CD4-positive, alpha-beta T cell (primary cell): ENCODE results near the gene METTL14. TPM values are rescaled to one million over a fixed set of nuclear protein-coding genes. Genes with fewer than 3 reads are reported as not detected.

Source experiments
- ATAC-seq: fragments of 200-7000 bp; cut with Tn5 transposase; one replicate; pipeline ENCODE4 v1.10.0; 2022; ENCODE audit warnings: mild to moderate bottlenecking; ENCODE audit not compliant: poor library complexity
- CTCF ChIA-PET: fragments of 350-600 bp; sonication (Branson Sonifier 250); formaldehyde crosslinking; loops from one replicate; lab custom pipeline; 2021; ENCODE audit warnings: antibody characterized with exemption, inconsistent platforms; lab: Charles Lee
- POLR2A ChIA-PET: fragments of 350-600 bp; sonication (Branson Sonifier 250); formaldehyde crosslinking; loops from one replicate; lab custom pipeline; 2021; ENCODE audit warnings: antibody characterized with exemption, inconsistent platforms; lab: Charles Lee
- DNase-seq, 14 experiments: peaks; one replicate each; pipeline ENCODE4 v3.0.0-alpha.2; 2013 to 2020; ENCODE audit warnings: mixed read lengths in 2 of 14
- H3K27ac ChIP-seq, 2 donors: one replicate each; pipeline versions ENCODE4 v1.5.1 to v1.7.0; 2013; ENCODE audit warnings: low read length in 2 of 2, low read depth in 1 of 2, mild to moderate bottlenecking in 1 of 2
- H3K27me3 ChIP-seq, 2 experiments: 1 replicate in 1 of 2; 2 replicates in 1 of 2; pipeline versions ENCODE4 v1.6.1 to v1.7.0; 2013; ENCODE audit warnings: low read length in 2 of 2, control low read depth in 1 of 2, mild to moderate bottlenecking in 1 of 2, moderate library complexity in 1 of 2; ENCODE audit not compliant: insufficient read depth in 2 of 2, control insufficient read depth in 1 of 2
- H3K36me3 ChIP-seq: one replicate; pipeline ENCODE4 v1.6.1; 2013; ENCODE audit warnings: low read length, control low read depth; ENCODE audit not compliant: insufficient read depth
- H3K4me1 ChIP-seq: one replicate; pipeline ENCODE4 v1.6.1; 2013; ENCODE audit warnings: low read length, control low read depth; ENCODE audit not compliant: insufficient read depth
- H3K4me3 ChIP-seq: one replicate; pipeline ENCODE4 v1.5.1; 2013; ENCODE audit warnings: mild to moderate bottlenecking, low read length, moderate library complexity
- H3K9me3 ChIP-seq, 2 experiments: 1 replicate in 1 of 2; 2 replicates in 1 of 2; pipeline versions ENCODE4 v1.6.1 to v1.7.0; 2013; ENCODE audit warnings: low read length in 2 of 2, mild to moderate bottlenecking in 2 of 2, control low read depth in 1 of 2, moderate library complexity in 1 of 2; ENCODE audit not compliant: control insufficient read depth in 1 of 2, insufficient read depth in 1 of 2
- H3K27ac Mint-ChIP-seq: one replicate; pipeline ENCODE4 v1.8.0; 2020; ENCODE audit warnings: mixed read lengths
- H3K27me3 Mint-ChIP-seq: one replicate; pipeline ENCODE4 v1.8.0; 2021; ENCODE audit warnings: mixed read lengths
- H3K36me3 Mint-ChIP-seq: one replicate; pipeline ENCODE4 v1.8.0; 2021; ENCODE audit warnings: low read depth, mixed read lengths
- H3K4me1 Mint-ChIP-seq: one replicate; pipeline ENCODE4 v1.8.0; 2021; ENCODE audit warnings: low read depth, mixed read lengths
- H3K4me3 Mint-ChIP-seq: one replicate; pipeline ENCODE4 v1.8.0; 2020; ENCODE audit warnings: mild to moderate bottlenecking, mixed read lengths
- H3K9me3 Mint-ChIP-seq: one replicate; pipeline ENCODE4 v1.8.0; 2020; ENCODE audit warnings: mixed read lengths
- CTCF ChIP-seq: fragments of 200-600 bp; IDR thresholded peaks from one replicate; pipeline ENCODE4 v1.8.0; 2022; ENCODE audit warnings: antibody characterized with exemption, mild to moderate bottlenecking
- intact Hi-C, 2 experiments: fragments of 100-400 bp; cut with DNase I in 1 of 2; cut with micrococcal nuclease in 1 of 2; formaldehyde crosslinking; loops; one replicate each; pipeline versions ENCODE4 v1.15.1 to v1.9.0; 2023 to 2025; cut with DNase I, micrococcal nuclease
- total RNA-seq, 174 experiments: library from RNA in 2 of 174; stranded (reverse) in 2 of 174; gene quantifications; one replicate each; pipeline ENCODE4 v1.2.3 and lab custom pipeline; 2021 to 2026

METTL14 gene
- total RNA-seq, 2 experiments from 2014 or later: 45.1 to 46.5 TPM

GRCh38 chr4:118741301-118741855, 56.2 kb downstream of the METTL14 start:
- POLR2A ChIA-PET: no interaction called here
- Mint-ChIP-seq H3K9me3 (no peaks in the 10 kb centered on the region), H3K27ac (no peak overlapping the region), H3K27me3 (no peaks in the 10 kb centered on the region), H3K36me3 (peaks cover 72% of the 10 kb centered on the region), H3K4me1 (no peaks in the 10 kb centered on the region), H3K4me3 (no peak overlapping the region)
- H3K4me1 ChIP-seq: no peaks in the 10 kb centered on the region
- ATAC-seq: no peak
- intact Hi-C loops: loop anchor here in 1 of 2 experiments (1.0 kb wide), 1 partner anchor 149 kb away; no protein-coding TSS in a partner anchor
- peaks cover 64% of the 10 kb centered on the region for H3K36me3 ChIP-seq
- H3K27ac ChIP-seq: no peak overlapping the region
- no peaks in the 10 kb centered on the region for H3K27me3 ChIP-seq
- H3K4me3 ChIP-seq: no peak overlapping the region
- H3K9me3 ChIP-seq: no peaks in the 10 kb centered on the region
- DNase-seq: no peak
- CTCF ChIA-PET: interaction anchor here (0.5 kb wide), 1 partner anchor 602 kb away, joined by 3 read pairs; no protein-coding TSS in a partner anchor
- no peak for TF ChIP-seq CTCF

DNA sequence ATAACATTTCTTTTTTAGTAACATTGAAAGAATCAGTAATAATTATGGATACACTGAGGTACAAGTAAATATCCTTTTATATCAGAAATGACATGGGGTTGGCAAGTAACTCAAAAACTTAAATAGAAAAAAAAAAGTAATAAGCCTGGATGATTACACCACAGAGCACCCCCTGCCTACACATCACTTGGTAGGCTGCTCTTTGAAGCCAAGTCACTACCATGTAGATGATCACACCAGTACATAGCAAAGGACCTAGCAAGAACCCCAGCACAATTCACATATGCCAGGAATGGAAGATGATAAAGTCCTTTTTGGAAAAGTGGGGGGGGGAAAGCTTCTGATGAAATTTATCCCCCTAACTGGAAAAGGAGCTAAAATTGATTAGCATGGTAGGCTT, 56.9 kb downstream of the METTL14 start:
- POLR2A ChIA-PET: interaction anchor here (0.7 kb wide), 1 partner anchor 1003 kb away, joined by 3 read pairs; no protein-coding TSS in a partner anchor
- H3K4me3 ChIP-seq: no peak overlapping the region
- Mint-ChIP-seq H3K27ac (no peak overlapping the region), H3K36me3 (peaks cover 70% of the 10 kb centered on the region), H3K4me3 (no peak overlapping the region), H3K27me3 (no peaks in the 10 kb centered on the region), H3K4me1 (no peaks in the 10 kb centered on the region), H3K9me3 (no peaks in the 10 kb centered on the region)
- H3K4me1 ChIP-seq: no peaks in the 10 kb centered on the region
- TF ChIP-seq CTCF: no peak
- no peak overlapping the region for H3K27ac ChIP-seq
- intact Hi-C loops: no loop called here
- ATAC-seq: no peak
- no peaks in the 10 kb centered on the region for H3K27me3 ChIP-seq
- H3K9me3 ChIP-seq: no peaks in the 10 kb centered on the region
- H3K36me3 ChIP-seq: peaks cover 62% of the 10 kb centered on the region
- no peak for DNase-seq
- CTCF ChIA-PET: no interaction called here

DNA sequence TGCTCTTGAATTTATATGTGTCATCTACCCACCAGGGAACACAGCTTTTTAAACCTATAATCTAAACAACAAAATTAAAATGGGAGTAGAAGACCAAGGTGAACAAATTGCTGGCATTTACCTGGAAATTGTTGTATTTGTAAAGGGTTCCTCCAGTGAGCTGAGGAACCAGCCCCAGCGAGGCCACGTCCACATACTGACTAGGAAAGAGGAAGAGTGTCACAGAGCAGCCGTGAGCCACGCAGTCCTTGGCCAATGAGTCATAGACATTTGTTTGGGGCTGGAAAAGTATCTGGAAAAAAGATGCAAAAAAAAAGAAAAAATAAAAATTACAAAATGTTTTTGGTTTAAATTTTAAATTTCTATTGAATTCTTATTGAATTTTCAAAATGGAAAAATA, 58.7 kb downstream of the METTL14 start:
- CTCF ChIA-PET: no interaction called here

More for the DNA sequence above, 58.7 kb downstream of the METTL14 start:
- Histone ChIP-seq H3K27me3 (no peaks in the 10 kb centered on the region), H3K4me1 (no peaks in the 10 kb centered on the region), H3K36me3 (peaks cover 44% of the 10 kb centered on the region), H3K27ac (no peak overlapping the region), H3K4me3 (no peak overlapping the region), H3K9me3 (no peaks in the 10 kb centered on the region)
- Mint-ChIP-seq H3K4me3 (no peak overlapping the region), H3K27ac (no peak overlapping the region), H3K27me3 (no peaks in the 10 kb centered on the region), H3K4me1 (no peaks in the 10 kb centered on the region), H3K9me3 (no peaks in the 10 kb centered on the region), H3K36me3 (peaks cover 57% of the 10 kb centered on the region)
- POLR2A ChIA-PET: no interaction called here
- DNase-seq (no peak), ATAC-seq (no peak)
- intact Hi-C loops: no loop called here
- TF ChIP-seq CTCF: no peak
